Mucosa of descending colon (tissue), 3 donors: Measurements from ENCODE around the gene DNASE1L3. TPM values are rescaled to one million over a fixed set of nuclear protein-coding genes. Genes with fewer than 3 reads are reported as not detected.

ENCODE experiments used
- ATAC-seq: fragments of 200-7000 bp; cut with Tn5 transposase; one replicate; pipeline ENCODE4 v1.9.1; 2020; ENCODE audit warnings: mild to moderate bottlenecking, moderate library complexity
- DNase-seq, 3 donors: peaks; one replicate each; pipeline ENCODE4 v3.0.0-alpha.2; 2020
- H3K36me3 ChIP-seq: fragments of 200-600 bp; one replicate; pipeline ENCODE4 v1.8.0; 2021; ENCODE audit warnings: low read depth, mild to moderate bottlenecking
- H3K4me1 ChIP-seq: fragments of 200-600 bp; one replicate; pipeline ENCODE4 v1.8.0; 2021; ENCODE audit warnings: low read depth, mild to moderate bottlenecking
- H3K4me3 ChIP-seq: fragments of 200-600 bp; one replicate; pipeline ENCODE4 v1.8.0; 2021; ENCODE audit warnings: mild to moderate bottlenecking
- H3K9me3 ChIP-seq: fragments of 200-600 bp; one replicate; pipeline ENCODE4 v1.8.0; 2021; ENCODE audit warnings: mild to moderate bottlenecking
- CTCF ChIP-seq: fragments of 200-600 bp; IDR thresholded peaks from one replicate; pipeline ENCODE4 v1.8.0; 2022; ENCODE audit warnings: antibody characterized with exemption, mild to moderate bottlenecking
- intact Hi-C, 2 donors: fragments of 100-400 bp; cut with DNase I in 1 of 2; cut with micrococcal nuclease in 1 of 2; formaldehyde crosslinking; loops; one replicate each; pipeline versions ENCODE4 v1.11.0 to v1.11.1; 2022; cut with DNase I, micrococcal nuclease
- total RNA-seq, 3 donors: library from RNA; stranded (reverse); fragmentation: NEBNext Ultra II Directional in 2 of 3; extraction: Animal tissue kit (Norgen Biotek cat#: 25700) in 2 of 3; gene quantifications; one replicate each; pipeline versions ENCODE4 v1.2.1 to v1.2.4, GENCODE V29; 2021 to 2023
- donor health status: DM: no; HTN: no; CAD: no; lungs with moderate emphysema.
- donor health status: DM: no; HTN: no; CAD: no.
- donor health status: DM: no; HTN: yes; CAD: no.

DNASE1L3 gene
- total RNA-seq, 3 donors from 2014 or later, result 3.3 to 9.6 (median 9.0) TPM

- Histone ChIP-seq H3K36me3 (no peaks in the 10 kb centered on the region), H3K4me3 (no peak overlapping the region), H3K9me3 (no peaks in the 10 kb centered on the region), H3K4me1 (no peaks in the 10 kb centered on the region)
- no peak for TF ChIP-seq CTCF
- intact Hi-C loops, result no loop called here
- ATAC-seq (no peak), DNase-seq (no peak)
These were observed 16.9 kb downstream of the DNASE1L3 start for GRCh38 chr3:58193682-58194407.

DNA sequence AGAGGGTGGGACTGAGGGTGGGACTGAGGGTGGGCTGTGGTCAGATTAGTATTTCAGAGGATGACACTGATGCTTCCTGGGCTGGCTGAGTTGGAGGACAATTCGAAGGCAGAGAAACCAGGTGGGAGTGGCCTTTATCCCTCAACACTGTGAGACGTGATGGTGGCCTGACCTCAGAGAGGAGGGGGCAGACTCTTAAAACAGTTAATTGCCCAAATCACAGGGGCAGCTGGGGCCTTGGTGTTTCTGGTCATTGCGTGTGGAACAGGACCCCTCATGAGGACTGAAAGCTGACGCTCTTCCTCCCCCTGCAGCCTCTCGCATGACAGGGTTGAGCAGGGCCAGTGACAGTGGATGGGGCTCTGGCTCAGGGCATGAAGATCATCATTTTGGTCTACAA, 18.7 kb downstream of the DNASE1L3 start:
- no peak for TF ChIP-seq CTCF
- no peak overlapping the region for H3K4me3 ChIP-seq
- intact Hi-C loops, result no loop called here
- H3K4me1 ChIP-seq, result no peaks in the 10 kb centered on the region
- H3K36me3 ChIP-seq, result no peaks in the 10 kb centered on the region
- DNase-seq (no peak), ATAC-seq (no peak)
- no peaks in the 10 kb centered on the region for H3K9me3 ChIP-seq

GRCh38 chr3:58191361-58191991, 19.3 kb downstream of the DNASE1L3 start:
- H3K36me3 ChIP-seq, result no peaks in the 10 kb centered on the region
- H3K9me3 ChIP-seq, result no peaks in the 10 kb centered on the region
- intact Hi-C loops, result no loop called here
- H3K4me1 ChIP-seq, result no peaks in the 10 kb centered on the region
- DNase-seq, result no peak
- TF ChIP-seq CTCF, result no peak
- H3K4me3 ChIP-seq, result no peak overlapping the region
- no peak for ATAC-seq

GRCh38 chr3:58190882-58191281, 19.9 kb downstream of the DNASE1L3 start:
- DNase-seq (no peak), ATAC-seq (no peak)
- TF ChIP-seq CTCF, result no peak
- no peaks in the 10 kb centered on the region for H3K9me3 ChIP-seq
- no peaks in the 10 kb centered on the region for H3K4me1 ChIP-seq
- H3K4me3 ChIP-seq, result no peak overlapping the region
- intact Hi-C loops, result no loop called here
- H3K36me3 ChIP-seq, result no peaks in the 10 kb centered on the region

DNA sequence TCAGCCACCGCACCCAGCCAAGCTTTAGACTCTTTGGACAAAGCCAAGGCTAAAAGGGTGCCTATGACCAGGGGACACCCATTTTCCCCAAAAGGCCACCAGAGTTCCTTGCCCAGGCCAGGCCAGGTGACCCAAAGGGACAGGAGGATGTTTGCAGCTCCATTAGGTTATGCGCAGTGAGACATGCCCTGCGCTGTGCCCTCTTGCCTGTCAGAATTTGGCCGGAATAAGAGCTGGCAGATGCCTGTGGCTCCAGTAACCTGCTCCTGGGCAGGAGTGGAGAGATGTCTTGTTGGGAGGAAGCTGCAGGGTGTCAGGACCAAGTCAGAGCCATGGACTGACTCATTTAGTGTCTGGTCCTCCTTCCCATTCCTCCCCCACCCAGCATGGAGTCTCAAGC, 20.5 kb downstream of the DNASE1L3 start:
- no peaks in the 10 kb centered on the region for H3K36me3 ChIP-seq
- ATAC-seq, result no peak
- TF ChIP-seq CTCF, result no peak
- H3K9me3 ChIP-seq, result no peaks in the 10 kb centered on the region
- H3K4me1 ChIP-seq, result no peaks in the 10 kb centered on the region
- intact Hi-C loops, result no loop called here
- DNase-seq, result no peak
- H3K4me3 ChIP-seq, result no peak overlapping the region
